CD4-positive, alpha-beta T cell treated with Interferon alpha-2 for 1 hour (primary cell): ENCODE measurements around the gene ELF5.

Experiments used
- DNase-seq, 2 donors: peaks; one replicate each; pipeline ENCODE4 v3.0.0-alpha.2; 2020 to 2022

Gene ELF5

DNA sequence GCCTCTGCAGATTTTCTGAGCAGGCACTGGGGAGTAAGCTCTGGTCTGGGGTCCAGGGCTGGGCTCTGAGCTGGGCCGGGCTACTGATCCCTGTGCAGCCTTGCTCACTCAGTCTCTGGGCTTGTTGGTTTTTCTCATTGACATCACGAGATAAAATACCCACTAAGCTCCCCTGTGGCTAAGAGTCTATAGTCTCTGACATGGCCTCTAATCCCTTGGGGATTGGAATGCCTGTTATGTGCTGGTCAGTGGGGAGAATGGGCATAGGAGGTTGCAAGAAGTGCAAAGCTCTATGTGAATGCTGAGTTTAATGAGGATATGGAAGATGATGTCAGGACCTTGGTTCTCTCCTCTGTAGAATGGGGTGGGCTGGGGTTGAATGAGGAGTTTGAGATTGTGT lies 23.3 kb downstream of the ELF5 start:
- DNase-seq, result no peak

DNA sequence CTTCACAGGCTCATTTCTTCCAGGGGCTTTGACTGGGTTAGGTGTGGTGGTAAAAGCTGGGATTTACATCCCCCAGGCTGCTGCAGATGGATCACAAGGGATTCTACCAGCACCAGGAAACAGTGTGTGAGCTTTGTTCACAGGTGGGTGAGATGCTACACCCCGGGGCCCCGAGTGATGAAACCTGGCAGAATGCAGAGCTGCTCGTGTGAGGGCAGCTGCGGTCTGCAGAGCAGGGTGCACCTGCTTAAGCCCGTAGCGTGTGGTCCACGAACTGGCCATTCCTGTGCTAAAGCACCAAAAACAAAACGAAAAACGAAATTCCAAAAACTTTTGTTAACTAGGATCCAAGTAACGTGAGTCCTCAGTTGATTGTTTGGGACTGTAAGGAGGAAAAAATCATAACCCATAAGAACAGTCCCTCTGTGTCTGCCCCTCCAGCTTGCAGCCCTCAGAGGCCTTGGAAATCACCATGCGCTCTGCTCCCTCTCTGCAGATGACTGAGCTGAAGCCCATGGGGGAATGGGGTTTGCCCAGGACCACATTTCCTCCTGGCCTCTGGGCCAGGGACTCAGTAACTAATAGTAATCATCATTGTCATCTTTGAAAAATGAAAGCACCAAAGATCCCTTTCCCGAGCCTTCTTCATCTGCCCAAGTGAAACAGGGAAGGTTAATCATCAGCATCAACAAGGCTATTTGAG lies 24.6 kb downstream of the ELF5 start:
- no peak for DNase-seq

GRCh38 chr11:34487430-34487829 lies 26.2 kb downstream of the ELF5 start:
- DNase-seq, result no peak

DNA sequence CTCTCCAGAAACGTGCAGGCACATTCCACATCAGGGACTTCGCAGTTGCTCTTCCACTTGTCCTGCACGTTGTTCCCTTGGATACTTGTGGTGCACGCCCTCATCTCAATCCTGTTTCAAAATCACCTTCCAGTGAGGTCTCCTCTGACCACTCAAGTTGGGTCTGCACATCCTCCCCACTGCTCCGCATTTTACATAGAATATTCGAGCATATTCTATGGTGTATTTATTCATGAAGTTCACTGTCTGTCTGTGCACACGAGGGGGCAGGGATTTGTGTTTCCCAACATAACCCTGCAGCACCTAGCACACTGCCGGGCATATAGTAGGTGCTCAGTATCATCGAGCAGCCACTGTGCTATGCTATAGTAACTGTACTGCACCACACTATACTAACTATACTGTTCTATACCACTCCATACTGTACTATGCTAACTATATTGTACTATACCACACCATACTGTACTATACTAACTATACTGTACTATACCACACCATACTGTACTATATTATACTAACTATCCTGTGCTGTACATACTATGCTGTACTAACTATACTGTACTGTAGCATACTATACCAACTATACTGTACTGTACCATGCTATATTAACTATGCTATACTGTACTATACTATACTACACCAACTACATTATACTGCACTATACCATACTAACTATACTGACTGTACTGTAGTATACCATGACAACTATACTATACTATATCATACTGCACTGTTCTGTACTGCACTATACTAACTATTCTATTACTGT lies 30.3 kb downstream of the ELF5 start:
- no peak for DNase-seq

GRCh38 chr11:34481307-34481706 lies 32.3 kb downstream of the ELF5 start:
- DNase-seq, result no peak

DNA sequence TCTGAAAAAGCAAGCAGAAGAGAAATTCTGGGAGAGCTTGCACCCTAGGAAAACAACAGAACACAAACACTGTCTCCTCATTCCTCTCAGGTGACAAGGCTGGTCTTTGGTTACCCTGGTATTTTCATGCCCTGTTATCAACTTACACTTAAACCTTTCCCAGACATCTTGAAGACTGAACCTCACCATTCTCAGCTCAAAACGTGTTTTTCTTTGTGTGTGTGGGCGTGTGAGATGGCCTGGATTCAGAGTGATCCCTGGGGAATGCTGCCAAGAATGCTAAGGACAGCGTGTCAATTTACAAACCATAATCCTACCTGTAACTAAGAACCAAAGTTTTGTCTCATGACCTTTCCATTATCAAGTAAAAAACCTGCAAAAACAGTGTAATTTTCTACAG lies 33.3 kb downstream of the ELF5 start:
- DNase-seq, result no peak

- no peak for DNase-seq
These were observed 34.5 kb downstream of the ELF5 start for GRCh38 chr11:34478845-34479663.

GRCh38 chr11:34476849-34477248 lies 36.7 kb downstream of the ELF5 start:
- no peak for DNase-seq

DNA sequence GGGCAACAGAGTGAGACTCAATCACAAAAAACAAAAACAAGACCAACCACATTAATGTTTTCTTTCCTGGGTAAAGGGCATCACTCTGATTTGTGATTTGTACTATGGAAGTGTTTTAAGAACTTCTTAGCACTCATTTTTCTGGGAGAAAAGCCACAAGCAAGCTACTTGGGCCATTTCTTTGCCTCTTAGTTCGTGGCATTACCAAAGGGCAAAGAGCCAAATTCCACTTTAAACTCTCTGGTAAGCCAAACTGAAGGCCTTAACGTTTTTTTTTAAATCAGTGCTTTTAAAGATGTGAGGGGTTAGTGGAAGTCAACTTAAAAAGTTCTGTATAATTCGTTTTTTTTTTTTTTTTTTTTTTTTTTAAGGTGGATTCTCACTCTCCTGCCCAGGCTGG lies 37.9 kb downstream of the ELF5 start:
- no peak for DNase-seq

- no peak for DNase-seq
These were observed 39.9 kb downstream of the ELF5 start for GRCh38 chr11:34473603-34474169.

DNA sequence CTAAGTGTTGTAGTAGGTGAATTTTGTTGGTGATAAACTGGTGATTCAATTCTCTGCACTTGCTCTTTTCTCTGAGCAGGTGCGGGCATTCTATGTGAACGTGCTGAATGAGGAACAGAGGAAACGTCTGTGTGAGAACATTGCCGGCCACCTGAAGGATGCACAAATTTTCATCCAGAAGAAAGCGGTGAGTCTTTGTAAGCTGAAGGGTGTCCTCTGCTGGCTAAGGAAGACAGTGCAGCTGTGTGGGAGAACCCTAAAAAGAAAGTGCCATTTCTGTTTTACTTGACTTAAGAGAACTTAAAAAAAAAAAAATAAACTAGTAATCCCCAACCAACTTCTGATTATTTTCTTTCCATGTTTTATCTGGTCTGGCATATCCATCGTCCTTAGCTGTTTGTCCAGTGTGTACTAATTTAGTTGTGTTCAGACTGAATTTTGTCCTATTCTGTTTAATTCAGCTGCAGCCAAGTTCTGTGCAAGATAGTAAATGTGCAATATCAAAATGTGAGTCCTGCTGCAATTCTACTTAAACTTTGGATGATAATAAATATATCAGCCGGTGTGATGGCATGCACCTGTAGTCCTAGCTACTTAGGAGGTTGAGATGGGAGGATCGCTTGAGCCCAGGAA lies 45.3 kb downstream of the ELF5 start:
- peak; percentile 18 to 44 for DNase-seq

- no peak for DNase-seq
These were observed 46.6 kb downstream of the ELF5 start for GRCh38 chr11:34466802-34467488.

- no peak for DNase-seq
These were observed 49.0 kb downstream of the ELF5 start for GRCh38 chr11:34464591-34465051.

- DNase-seq, result no peak
These were observed 52.4 kb downstream of the ELF5 start for GRCh38 chr11:34461215-34461614.

DNA sequence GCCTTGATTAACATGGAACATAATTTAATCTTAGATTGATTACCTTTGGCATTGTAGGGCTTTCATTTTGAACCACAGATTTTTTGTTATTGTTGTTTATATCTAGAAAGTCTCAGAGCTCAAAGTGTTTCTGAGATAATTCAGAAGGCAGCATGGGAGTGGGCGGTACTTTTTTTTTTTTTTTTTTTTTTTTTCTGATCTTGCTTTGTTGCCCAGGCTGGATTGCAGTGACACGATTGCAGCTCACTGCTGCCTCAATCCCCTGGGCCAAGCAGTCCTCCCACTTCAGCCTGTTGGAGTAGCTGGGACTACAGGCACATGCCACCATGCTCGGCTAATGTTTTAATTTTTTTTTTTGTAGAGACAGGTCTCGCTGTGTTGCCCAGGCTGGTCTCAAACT lies 53.3 kb downstream of the ELF5 start:
- DNase-seq, result no peak

DNA sequence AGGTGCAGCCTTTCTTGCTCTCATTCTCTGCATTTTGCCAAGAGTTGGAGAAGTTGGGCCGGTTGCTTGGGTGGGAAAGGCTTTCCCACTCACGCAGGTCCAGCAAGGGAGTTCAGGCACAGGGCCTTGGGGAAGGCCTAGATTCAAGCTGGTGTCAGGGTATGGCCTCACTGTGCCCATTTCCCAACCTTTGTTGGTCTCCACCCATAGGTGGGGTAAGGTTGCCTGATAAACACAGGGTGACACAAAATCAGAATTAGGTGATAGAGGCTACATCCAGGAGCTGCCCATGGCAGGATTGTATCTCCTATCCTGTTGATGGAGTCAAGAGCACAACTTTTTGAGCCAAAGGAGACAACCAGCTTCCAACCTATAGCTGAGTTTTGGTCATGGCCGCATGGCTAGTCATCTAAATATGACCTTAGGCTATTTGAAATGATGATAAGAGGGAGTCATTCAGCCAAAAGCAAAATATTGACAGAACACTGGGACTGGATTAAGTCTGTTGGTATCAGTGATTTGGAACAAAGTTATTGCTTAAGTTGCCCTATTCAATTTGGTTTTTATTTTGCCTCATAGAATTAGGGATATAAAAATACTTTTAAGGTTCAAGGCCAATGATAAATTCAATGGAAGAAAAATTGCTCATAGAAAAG lies 54.0 kb downstream of the ELF5 start:
- DNase-seq, result no peak

- no peak for DNase-seq
These were observed 55.1 kb downstream of the ELF5 start for GRCh38 chr11:34458525-34458924.

- no peak for DNase-seq
These were observed 56.0 kb downstream of the ELF5 start for GRCh38 chr11:34457607-34458006.

- no peak for DNase-seq
These were observed 59.1 kb downstream of the ELF5 start for GRCh38 chr11:34454308-34455032.

- DNase-seq, result no peak
These were observed 62.5 kb downstream of the ELF5 start for GRCh38 chr11:34451053-34451452.

DNA sequence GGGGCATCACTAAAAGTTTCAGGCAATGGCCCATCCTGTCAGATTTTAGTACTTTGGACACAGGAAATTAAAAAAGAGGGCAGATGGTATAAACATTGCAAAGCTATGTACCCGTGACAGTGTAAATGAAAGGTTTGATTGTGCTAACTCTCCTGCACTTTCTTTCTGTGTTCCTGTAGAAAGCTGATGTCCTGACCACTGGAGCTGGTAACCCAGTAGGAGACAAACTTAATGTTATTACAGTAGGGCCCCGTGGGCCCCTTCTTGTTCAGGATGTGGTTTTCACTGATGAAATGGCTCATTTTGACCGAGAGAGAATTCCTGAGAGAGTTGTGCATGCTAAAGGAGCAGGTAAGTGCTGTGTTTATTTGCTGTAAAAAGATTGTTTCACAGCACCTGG lies 64.6 kb downstream of the ELF5 start:
- DNase-seq, result no peak
